ENCODE measurements around the gene P2RY13.

GRCh38 chr3:151350656-151351055 lies 21.3 kb upstream of the P2RY13 start:
- TF ChIP-seq POLR2AphosphoS5 (IDR thresholded peaks at IDR 0.05) (no peak), CTCF (IDR thresholded peaks at IDR 0.05; ENCODE audit: poor library complexity, severe bottlenecking) (no peak), EZH2 (IDR thresholded peaks at IDR 0.05; ENCODE audit: borderline replicate concordance, insufficient read depth, low read length, poor library complexity, severe bottlenecking) (no peak), EP300 (conservative IDR thresholded peaks at IDR 0.05; ENCODE audit: poor library complexity, severe bottlenecking) (no peak), SMC3 (conservative IDR thresholded peaks at IDR 0.05; ENCODE audit: poor library complexity) (no peak), RAD21 (conservative IDR thresholded peaks at IDR 0.05) (no peak), REST (IDR thresholded peaks at IDR 0.05; ENCODE audit: borderline replicate concordance) (no peak), TAF1 (IDR thresholded peaks at IDR 0.05; ENCODE audit: low read depth) (no peak), MXI1 (conservative IDR thresholded peaks at IDR 0.05; ENCODE audit: poor library complexity, severe bottlenecking) (no peak)
